Body of pancreas (tissue), 4 donors: ENCODE results near the gene CDKN2B-AS1. TPM values are rescaled to one million over a fixed set of nuclear protein-coding genes. Genes with fewer than 3 reads are reported as not detected.

Experiments used
- ATAC-seq: fragments of 150-250 bp; one replicate; pipeline ENCODE4 v1.9.1; 2016
- DNase-seq, 4 donors: peaks; one replicate each; pipeline ENCODE4 v3.0.0-alpha.2; 2019
- H3K27ac ChIP-seq, 4 donors: fragments of 200-600 bp; sonication (generic); 1 replicate in 3 of 4; 2 replicates in 1 of 4; pipeline versions ENCODE4 v1.5.1 to v1.6.1; 2016 to 2019; ENCODE audit warnings: mild to moderate bottlenecking in 1 of 4, mixed read lengths in 1 of 4, moderate library complexity in 1 of 4
- H3K27me3 ChIP-seq, 2 donors: fragments of 200-600 bp; sonication (generic); one replicate each; pipeline ENCODE4 v1.6.0; 2016; ENCODE audit warnings: mild to moderate bottlenecking in 1 of 2
- H3K36me3 ChIP-seq, 2 donors: fragments of 200-600 bp; sonication (generic); replicated peaks in 1 of 2; 2 replicates each; pipeline ENCODE4 v1.5.1; 2016; ENCODE audit warnings: low read depth in 2 of 2; ENCODE audit not compliant: insufficient read depth in 1 of 2
- H3K4me1 ChIP-seq: fragments of 200-600 bp; sonication (generic); one replicate; pipeline ENCODE4 v1.6.0; 2016
- H3K4me3 ChIP-seq, 2 donors: fragments of 200-600 bp; sonication (generic); 1 replicate in 1 of 2; 2 replicates in 1 of 2; pipeline ENCODE4 v1.5.1; 2016 to 2019
- H3K9me3 ChIP-seq, 3 donors: fragments of 200-600 bp; sonication (generic); 1 replicate in 2 of 3; 2 replicates in 1 of 3; pipeline ENCODE4 v1.5.1; 2016
- CTCF ChIP-seq, 7 experiments: fragments of 450-650 bp in 4 of 7; fragments of 200-600 bp in 3 of 7; sonication (generic) in 3 of 7; IDR thresholded peaks; one replicate each; pipeline ENCODE4 v1.5.1; 2016 to 2019; ENCODE audit warnings: antibody characterized with exemption in 7 of 7
- POLR2A ChIP-seq, 3 donors: fragments of 450-650 bp; IDR thresholded peaks; one replicate each; pipeline ENCODE4 v1.6.1; 2016; ENCODE audit warnings: antibody characterized with exemption in 3 of 3, mild to moderate bottlenecking in 2 of 3
- WGBS, 2 donors: methylation state at CpG; one replicate each; pipeline ENCODE4 v1.1.5; 2017; 5-methylcytosine and 5-hydroxymethylcytosine counted together
- intact Hi-C: fragments of 100-400 bp; cut with DNase I; formaldehyde crosslinking; loops from one replicate; pipeline ENCODE4 v1.15.1; 2023
- total RNA-seq, 2 donors: library from RNA; depleted of rRNA; stranded (reverse); fragments of >200 nt; gene quantifications; one replicate each; pipeline ENCODE4 v1.1.0, GENCODE V29; 2016

Gene CDKN2B-AS1
- total RNA-seq, 2 donors from 2014 or later = 0.26 TPM; not detected in 1

DNA sequence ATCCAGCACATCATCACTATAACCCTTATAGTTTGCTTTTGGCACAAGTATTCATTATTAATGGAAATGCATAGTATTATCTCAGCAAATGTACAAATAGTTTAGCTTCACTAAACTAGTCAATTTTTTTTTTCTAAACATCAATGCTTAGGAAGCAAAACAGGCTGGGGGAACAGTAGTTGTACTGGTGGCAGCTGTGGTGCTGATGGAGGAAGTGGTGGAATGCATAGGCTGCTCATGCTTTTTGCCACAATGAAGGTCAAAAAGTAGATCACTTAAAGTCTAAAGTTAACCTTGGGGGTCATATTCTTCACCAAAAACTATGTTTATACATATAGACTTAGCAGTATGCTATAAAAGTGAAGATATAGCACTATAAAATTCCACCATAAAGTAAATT is 50.8 kb downstream of the CDKN2B-AS1 start:
- DNase-seq (no peak), ATAC-seq (no peak)
- Histone ChIP-seq H3K27ac (no peak overlapping the region), H3K4me3 (no peak overlapping the region), H3K27me3 (no peaks in the 10 kb centered on the region), H3K9me3 (no peaks in the 10 kb centered on the region), H3K4me1 (peaks cover 17% of the 10 kb centered on the region), H3K36me3 (no peaks in the 10 kb centered on the region)
- no peak for TF ChIP-seq CTCF (IDR thresholded peaks at IDR 0.05)
- no peak for TF ChIP-seq POLR2A (IDR thresholded peaks at IDR 0.05)
- intact Hi-C loops = no loop called here

DNA sequence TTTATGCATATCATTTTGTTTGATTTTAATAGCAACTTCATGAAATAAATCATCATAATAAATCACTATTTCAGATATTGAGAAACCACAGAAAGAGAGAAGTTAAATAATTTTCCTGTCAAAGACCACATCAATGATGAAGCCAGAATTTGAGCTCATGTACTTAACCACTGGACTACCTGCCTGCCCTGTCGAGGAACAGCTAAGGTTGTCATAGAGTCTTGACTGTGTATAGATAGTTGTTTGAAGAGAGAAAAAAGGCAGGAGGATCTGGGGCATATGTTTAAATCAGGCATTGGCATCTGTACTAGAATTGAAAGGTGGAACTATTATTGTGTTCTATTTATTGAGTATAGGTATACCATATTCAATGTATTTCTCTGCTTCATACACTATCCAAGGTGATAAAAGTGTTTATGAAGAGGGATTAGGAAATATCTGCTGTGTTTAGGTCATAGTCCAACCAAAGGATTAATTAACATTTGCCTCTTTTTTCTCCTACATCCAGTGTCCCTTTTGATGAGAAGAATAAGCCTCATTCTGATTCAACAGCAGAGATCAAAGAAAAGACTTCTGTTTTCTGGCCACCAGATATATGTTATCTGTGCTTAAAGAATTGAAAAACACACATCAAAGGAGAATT is 51.8 kb downstream of the CDKN2B-AS1 start:
- Histone ChIP-seq H3K36me3 (no peaks in the 10 kb centered on the region), H3K27me3 (no peaks in the 10 kb centered on the region), H3K9me3 (no peaks in the 10 kb centered on the region), H3K27ac (no peak overlapping the region), H3K4me3 (no peak overlapping the region), H3K4me1 (peaks cover 12% of the 10 kb centered on the region)
- WGBS, 2 donors = 47 to 82% methylated on average over 1 of the region's 1 CpG
- DNase-seq (no peak), ATAC-seq (no peak)
- intact Hi-C loops = no loop called here
- TF ChIP-seq POLR2A (IDR thresholded peaks at IDR 0.05) = no peak
- no peak for TF ChIP-seq CTCF (IDR thresholded peaks at IDR 0.05)

- WGBS, 2 donors = 76 to 83% methylated on average over 2 of the region's 2 CpGs
- H3K4me1 ChIP-seq = no peaks in the 10 kb centered on the region
- H3K4me3 ChIP-seq = no peak overlapping the region
- H3K9me3 ChIP-seq = no peaks in the 10 kb centered on the region
- TF ChIP-seq CTCF (IDR thresholded peaks at IDR 0.05) = no peak
- no peak for TF ChIP-seq POLR2A (IDR thresholded peaks at IDR 0.05)
- intact Hi-C loops = no loop called here
- no peak for DNase-seq
- no peak for ATAC-seq
- no peak overlapping the region for H3K27ac ChIP-seq
- no peaks in the 10 kb centered on the region for H3K27me3 ChIP-seq
- H3K36me3 ChIP-seq = no peaks in the 10 kb centered on the region
Measured at GRCh38 chr9:22047596-22047995, 53.0 kb downstream of the CDKN2B-AS1 start.

GRCh38 chr9:22049411-22049810 is 54.8 kb downstream of the CDKN2B-AS1 start:
- ATAC-seq = no peak
- TF ChIP-seq CTCF (IDR thresholded peaks at IDR 0.05) = no peak
- no peak for TF ChIP-seq POLR2A (IDR thresholded peaks at IDR 0.05)
- no peaks in the 10 kb centered on the region for H3K4me1 ChIP-seq
- no peak overlapping the region for H3K27ac ChIP-seq
- 95 to 100% methylated on average over 1 of the region's 1 CpG for WGBS, 2 donors
- no peak for DNase-seq
- no peaks in the 10 kb centered on the region for H3K27me3 ChIP-seq
- H3K4me3 ChIP-seq = no peak overlapping the region
- no peaks in the 10 kb centered on the region for H3K9me3 ChIP-seq
- no peaks in the 10 kb centered on the region for H3K36me3 ChIP-seq
- intact Hi-C loops = no loop called here

- no peaks in the 10 kb centered on the region for H3K27me3 ChIP-seq
- WGBS, 2 donors = 65 to 76% methylated on average over 4 of the region's 4 CpGs
- no peak for DNase-seq
- TF ChIP-seq CTCF (IDR thresholded peaks at IDR 0.05) = no peak
- no peak for TF ChIP-seq POLR2A (IDR thresholded peaks at IDR 0.05)
- H3K27ac ChIP-seq = no peak overlapping the region
- no peak overlapping the region for H3K4me3 ChIP-seq
- no peaks in the 10 kb centered on the region for H3K9me3 ChIP-seq
- no peak for ATAC-seq
- no peaks in the 10 kb centered on the region for H3K4me1 ChIP-seq
- H3K36me3 ChIP-seq = no peaks in the 10 kb centered on the region
- intact Hi-C loops = no loop called here
Measured at GRCh38 chr9:22050924-22051323, 56.3 kb downstream of the CDKN2B-AS1 start.
